ENCODE results near the gene TM9SF2.
"Not testable (repeated sequence)": the region's sequence is repeated elsewhere in the genome, so short reads cannot be mapped to it uniquely, and the experiment has no call there.

TM9SF2 gene

GRCh38 chr13:99536023-99536422 is 34.8 kb downstream of the TM9SF2 start:
- DNase-seq (ENCODE audit: low read depth) = no peak

GRCh38 chr13:99540530-99540929 is 39.3 kb downstream of the TM9SF2 start:
- DNase-seq (ENCODE audit: low read depth) = no peak

GRCh38 chr13:99542788-99543406 is 41.6 kb downstream of the TM9SF2 start:
- DNase-seq (ENCODE audit: low read depth) = no peak

GRCh38 chr13:99545361-99545760 is 44.1 kb downstream of the TM9SF2 start:
- no peak for DNase-seq (ENCODE audit: low read depth)

- no peak for DNase-seq (ENCODE audit: low read depth)
Observed at GRCh38 chr13:99545979-99546378, 44.7 kb downstream of the TM9SF2 start.

- DNase-seq (ENCODE audit: low read depth) = no peak
Observed at GRCh38 chr13:99546878-99547277, 45.6 kb downstream of the TM9SF2 start.

- no peak for DNase-seq (ENCODE audit: low read depth)
Observed at GRCh38 chr13:99548448-99548847, 47.2 kb downstream of the TM9SF2 start.

- no peak for DNase-seq (ENCODE audit: low read depth)
Observed at GRCh38 chr13:99553033-99553432, 51.8 kb downstream of the TM9SF2 start.

- DNase-seq (ENCODE audit: low read depth) = no peak
Observed at GRCh38 chr13:99555149-99555548, 53.9 kb downstream of the TM9SF2 start.

GRCh38 chr13:99556867-99557443 is 55.7 kb downstream of the TM9SF2 start:
- DNase-seq (ENCODE audit: low read depth) = no peak

GRCh38 chr13:99558570-99559180 is 57.4 kb downstream of the TM9SF2 start:
- no peak for DNase-seq (ENCODE audit: low read depth)

GRCh38 chr13:99559560-99559959 is 58.3 kb downstream of the TM9SF2 start:
- DNase-seq (ENCODE audit: low read depth) = no peak

GRCh38 chr13:99563404-99563803 is 62.1 kb downstream of the TM9SF2 start:
- DNase-seq (ENCODE audit: low read depth) = no peak

GRCh38 chr13:99564386-99564785 is 63.1 kb downstream of the TM9SF2 start:
- DNase-seq (ENCODE audit: low read depth) = no peak

- no peak for DNase-seq (ENCODE audit: low read depth)
Observed at GRCh38 chr13:99565478-99566124, 64.3 kb downstream of the TM9SF2 start.

GRCh38 chr13:99566125-99567083 is 65.1 kb downstream of the TM9SF2 start:
- no peak for DNase-seq (ENCODE audit: low read depth)

- not testable (repeated sequence) for DNase-seq (ENCODE audit: low read depth)
Observed at GRCh38 chr13:99568901-99569300, 67.6 kb downstream of the TM9SF2 start.

- no peak for DNase-seq (ENCODE audit: low read depth)
Observed at GRCh38 chr13:99572131-99572530, 70.9 kb downstream of the TM9SF2 start.

- no peak for DNase-seq (ENCODE audit: low read depth)
Observed at GRCh38 chr13:99572921-99573320, 71.6 kb downstream of the TM9SF2 start.

- DNase-seq (ENCODE audit: low read depth) = no peak
Observed at GRCh38 chr13:99575376-99576120, 74.3 kb downstream of the TM9SF2 start.

Data from activated T-cell treated with anti-CD3 and anti-CD28 coated beads for 1 hour (primary cell).